ENCODE data around the gene SECISBP2L. TPM values are rescaled to one million over a fixed set of nuclear protein-coding genes. Genes with fewer than 3 reads are reported as not detected.

SECISBP2L gene
- total and polyA plus RNA-seq, 10 of the 15 experiments (the other 5 are each of a cell fraction or from before 2014, with no cell fraction given), result 1.4 to 24.2 (median 10.4) TPM

DNA sequence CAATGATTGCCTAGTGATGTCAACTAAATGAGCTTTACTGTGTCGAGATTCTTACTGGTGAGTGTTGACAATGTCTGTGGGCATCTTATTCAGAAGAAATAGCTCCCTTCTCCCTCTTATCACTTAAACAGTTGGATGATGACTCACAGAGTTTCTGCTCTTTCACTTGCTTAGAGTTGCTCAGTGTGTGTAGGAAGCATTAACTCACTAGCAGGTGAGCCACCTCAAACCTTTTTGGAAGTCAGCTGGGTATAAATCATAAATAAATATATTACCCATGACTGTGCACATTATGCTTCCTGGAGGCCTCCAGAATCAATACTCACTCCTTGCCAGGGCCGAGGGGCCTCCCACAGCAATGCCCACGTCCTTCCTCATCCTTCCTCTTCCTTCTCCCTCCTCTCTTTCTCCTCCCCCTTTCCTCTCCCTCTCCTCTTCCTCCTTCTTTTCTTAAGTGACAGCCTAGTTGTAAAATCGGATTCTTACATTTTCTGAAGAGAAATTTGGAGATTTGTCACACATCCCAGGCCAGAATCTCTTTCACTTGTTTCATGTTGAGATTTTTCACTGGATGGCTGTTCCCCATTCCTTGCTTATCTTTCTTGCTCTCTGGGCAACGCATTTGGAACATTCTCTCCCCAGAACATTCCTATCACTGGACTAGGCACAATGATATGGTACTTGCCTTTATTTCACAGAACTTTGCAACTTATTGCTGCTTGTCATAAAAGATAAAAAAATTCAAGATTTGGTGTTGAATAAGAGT is 100.0 kb downstream of the SECISBP2L start (continued):
- TF ChIP-seq MTA2 (IDR thresholded peaks at IDR 0.05; ENCODE audit: low read depth) (no peak), ZNF24 (IDR thresholded peaks at IDR 0.05) (no peak)
- TF ChIP-seq, protein P1, sequence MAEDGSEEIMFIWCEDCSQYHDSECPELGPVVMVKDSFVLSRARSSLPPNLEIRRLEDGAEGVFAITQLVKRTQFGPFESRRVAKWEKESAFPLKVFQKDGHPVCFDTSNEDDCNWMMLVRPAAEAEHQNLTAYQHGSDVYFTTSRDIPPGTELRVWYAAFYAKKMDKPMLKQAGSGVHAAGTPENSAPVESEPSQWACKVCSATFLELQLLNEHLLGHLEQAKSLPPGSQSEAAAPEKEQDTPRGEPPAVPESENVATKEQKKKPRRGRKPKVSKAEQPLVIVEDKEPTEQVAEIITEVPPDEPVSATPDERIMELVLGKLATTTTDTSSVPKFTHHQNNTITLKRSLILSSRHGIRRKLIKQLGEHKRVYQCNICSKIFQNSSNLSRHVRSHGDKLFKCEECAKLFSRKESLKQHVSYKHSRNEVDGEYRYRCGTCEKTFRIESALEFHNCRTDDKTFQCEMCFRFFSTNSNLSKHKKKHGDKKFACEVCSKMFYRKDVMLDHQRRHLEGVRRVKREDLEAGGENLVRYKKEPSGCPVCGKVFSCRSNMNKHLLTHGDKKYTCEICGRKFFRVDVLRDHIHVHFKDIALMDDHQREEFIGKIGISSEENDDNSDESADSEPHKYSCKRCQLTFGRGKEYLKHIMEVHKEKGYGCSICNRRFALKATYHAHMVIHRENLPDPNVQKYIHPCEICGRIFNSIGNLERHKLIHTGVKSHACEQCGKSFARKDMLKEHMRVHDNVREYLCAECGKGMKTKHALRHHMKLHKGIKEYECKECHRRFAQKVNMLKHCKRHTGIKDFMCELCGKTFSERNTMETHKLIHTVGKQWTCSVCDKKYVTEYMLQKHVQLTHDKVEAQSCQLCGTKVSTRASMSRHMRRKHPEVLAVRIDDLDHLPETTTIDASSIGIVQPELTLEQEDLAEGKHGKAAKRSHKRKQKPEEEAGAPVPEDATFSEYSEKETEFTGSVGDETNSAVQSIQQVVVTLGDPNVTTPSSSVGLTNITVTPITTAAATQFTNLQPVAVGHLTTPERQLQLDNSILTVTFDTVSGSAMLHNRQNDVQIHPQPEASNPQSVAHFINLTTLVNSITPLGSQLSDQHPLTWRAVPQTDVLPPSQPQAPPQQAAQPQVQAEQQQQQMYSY (CRISPR knock-in tag; IDR thresholded peaks at IDR 0.05), result no peak
- TF ChIP-seq, protein P2, sequence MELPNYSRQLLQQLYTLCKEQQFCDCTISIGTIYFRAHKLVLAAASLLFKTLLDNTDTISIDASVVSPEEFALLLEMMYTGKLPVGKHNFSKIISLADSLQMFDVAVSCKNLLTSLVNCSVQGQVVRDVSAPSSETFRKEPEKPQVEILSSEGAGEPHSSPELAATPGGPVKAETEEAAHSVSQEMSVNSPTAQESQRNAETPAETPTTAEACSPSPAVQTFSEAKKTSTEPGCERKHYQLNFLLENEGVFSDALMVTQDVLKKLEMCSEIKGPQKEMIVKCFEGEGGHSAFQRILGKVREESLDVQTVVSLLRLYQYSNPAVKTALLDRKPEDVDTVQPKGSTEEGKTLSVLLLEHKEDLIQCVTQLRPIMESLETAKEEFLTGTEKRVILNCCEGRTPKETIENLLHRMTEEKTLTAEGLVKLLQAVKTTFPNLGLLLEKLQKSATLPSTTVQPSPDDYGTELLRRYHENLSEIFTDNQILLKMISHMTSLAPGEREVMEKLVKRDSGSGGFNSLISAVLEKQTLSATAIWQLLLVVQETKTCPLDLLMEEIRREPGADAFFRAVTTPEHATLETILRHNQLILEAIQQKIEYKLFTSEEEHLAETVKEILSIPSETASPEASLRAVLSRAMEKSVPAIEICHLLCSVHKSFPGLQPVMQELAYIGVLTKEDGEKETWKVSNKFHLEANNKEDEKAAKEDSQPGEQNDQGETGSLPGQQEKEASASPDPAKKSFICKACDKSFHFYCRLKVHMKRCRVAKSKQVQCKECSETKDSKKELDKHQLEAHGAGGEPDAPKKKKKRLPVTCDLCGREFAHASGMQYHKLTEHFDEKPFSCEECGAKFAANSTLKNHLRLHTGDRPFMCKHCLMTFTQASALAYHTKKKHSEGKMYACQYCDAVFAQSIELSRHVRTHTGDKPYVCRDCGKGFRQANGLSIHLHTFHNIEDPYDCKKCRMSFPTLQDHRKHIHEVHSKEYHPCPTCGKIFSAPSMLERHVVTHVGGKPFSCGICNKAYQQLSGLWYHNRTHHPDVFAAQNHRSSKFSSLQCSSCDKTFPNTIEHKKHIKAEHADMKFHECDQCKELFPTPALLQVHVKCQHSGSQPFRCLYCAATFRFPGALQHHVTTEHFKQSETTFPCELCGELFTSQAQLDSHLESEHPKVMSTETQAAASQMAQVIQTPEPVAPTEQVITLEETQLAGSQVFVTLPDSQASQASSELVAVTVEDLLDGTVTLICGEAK (IDR thresholded peaks at IDR 0.05; ENCODE audit: borderline replicate concordance), result no peak

Data from GM12878 (cell line).